IPS DF 4.7 (cell line): ENCODE data around the gene ARHGEF7.

Experiments used
- DNase-seq: peaks from one replicate; pipeline ENCODE4 v3.0.0-alpha.2; 2013; ENCODE audit warnings: low spot score; ENCODE audit errors: extremely low read depth

The ARHGEF7 gene

GRCh38 chr13:111292710-111293485 lies 177.8 kb downstream of the ARHGEF7 start:
- no peak for DNase-seq

DNA sequence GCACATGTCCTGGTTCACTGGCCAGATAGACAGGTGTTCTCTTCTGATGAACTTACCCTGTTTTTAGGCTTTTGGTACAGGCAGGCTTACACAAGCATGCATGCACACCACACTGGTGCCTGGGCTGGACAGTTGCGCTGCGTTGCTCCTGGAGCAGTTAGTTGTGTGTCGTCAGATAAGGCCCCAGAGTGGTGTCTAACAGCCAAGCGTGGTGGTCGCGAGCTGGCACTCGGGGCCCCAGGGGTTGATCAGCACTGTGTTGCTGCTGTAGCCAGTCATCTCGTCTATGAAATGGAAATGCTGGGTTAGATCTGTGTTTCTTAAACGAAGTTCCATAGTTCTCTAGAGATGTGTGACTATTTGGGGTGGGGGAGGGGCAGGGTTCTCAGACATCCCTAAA lies 180.8 kb downstream of the ARHGEF7 start:
- no peak for DNase-seq

- no peak for DNase-seq
Observed at GRCh38 chr13:111296417-111296816, 181.3 kb downstream of the ARHGEF7 start.

GRCh38 chr13:111298214-111298975 lies 183.3 kb downstream of the ARHGEF7 start:
- DNase-seq: no peak

- no peak for DNase-seq
Observed at GRCh38 chr13:111302045-111302726, 187.1 kb downstream of the ARHGEF7 start.

DNA sequence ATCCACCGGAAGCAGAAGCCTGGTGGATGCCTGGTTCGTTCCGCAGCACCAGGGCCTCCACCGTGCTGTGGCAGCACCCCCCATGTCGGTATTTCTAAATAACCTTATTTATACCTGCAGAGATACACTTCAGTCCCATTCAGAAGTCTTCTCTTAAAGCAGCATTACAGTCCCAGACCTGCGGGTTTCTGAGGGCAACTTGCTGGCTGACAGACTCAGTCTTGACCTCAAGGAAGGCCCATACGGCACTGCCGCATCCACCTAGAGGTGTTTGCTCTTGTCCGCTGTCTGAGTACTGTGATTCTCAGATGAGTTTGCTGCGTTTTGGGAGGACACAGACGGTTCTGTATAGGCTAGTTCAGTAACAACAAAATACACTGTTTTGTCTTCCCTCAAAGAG lies 188.4 kb downstream of the ARHGEF7 start:
- no peak for DNase-seq

DNA sequence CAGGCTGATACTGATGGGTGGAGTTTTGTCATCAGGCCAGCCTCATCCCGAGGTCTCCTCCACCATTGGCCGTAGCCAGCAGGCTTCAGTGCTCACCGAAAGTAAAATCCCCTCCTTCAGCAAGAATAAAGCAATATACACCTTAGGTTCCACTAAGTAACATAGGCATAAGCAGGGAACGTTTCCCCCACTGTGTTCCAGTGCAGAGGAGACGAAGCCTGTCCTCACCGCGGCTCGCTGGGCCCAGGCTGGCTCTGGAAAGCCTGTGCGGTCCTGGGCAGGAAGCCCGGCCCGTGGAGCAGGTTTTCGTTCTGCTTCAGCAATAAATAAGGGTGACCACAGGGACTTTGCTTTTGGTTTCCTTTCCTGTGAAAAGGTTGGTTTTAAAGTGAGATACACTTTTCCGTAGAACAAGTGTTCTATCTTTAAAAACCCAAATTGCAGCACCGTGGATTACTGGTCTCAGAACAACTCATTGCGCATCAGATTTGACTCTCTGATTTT lies 189.0 kb downstream of the ARHGEF7 start:
- DNase-seq: no peak

DNA sequence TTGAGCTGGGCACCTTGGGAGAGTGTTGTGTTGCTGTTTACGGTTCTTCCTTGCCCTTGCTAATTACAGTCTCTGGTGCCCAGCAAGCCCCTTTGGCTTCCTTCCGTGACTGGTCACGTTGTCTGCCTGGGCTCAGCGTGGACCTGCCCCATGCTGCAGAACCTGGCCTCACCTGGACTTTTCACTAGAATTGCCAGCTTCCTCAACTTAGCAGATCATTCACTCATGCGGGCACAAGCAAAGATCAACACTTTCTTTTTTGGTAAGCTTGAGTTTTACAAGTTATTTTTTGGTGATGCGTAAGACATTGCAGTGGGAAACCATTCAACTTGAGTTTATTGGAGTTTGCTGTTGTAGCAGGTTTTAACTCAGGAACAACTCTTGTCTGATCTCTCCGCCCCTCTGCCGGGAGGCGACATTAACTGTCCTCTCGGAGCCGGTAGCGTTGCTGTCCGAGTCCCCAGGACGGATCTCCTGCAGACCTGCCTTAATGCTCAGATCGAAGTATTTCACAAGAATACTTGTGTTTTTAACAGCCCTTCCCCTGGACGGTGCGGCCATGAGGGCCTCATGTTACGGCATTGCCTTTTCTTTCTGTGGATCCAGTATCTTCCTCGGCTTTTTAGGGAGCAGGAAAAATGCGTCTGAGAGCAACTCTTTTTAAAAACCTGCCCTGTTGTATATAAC lies 189.6 kb downstream of the ARHGEF7 start:
- no peak for DNase-seq

- no peak for DNase-seq
Observed at GRCh38 chr13:111312944-111313590, 198.0 kb downstream of the ARHGEF7 start.

GRCh38 chr13:111313911-111314425 lies 198.9 kb downstream of the ARHGEF7 start:
- no peak for DNase-seq

DNA sequence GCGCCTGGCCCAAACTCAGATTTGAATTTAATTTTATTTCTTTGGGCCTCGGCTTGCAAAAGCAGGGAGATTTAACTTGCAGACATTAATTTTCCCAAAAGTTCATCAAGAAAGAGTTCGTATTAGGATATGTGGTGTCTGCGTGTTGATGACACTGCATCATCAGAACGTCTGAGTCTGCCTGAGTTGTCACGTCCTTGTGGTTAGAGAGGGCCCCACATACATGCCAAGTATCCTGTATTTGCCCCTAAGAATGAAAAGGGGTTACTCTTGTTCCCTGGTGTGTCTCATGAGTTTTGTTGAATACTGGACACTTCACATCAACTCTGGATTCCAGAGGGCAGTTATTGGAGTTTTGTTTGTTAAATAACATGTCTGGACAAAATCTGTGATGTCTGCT lies 199.7 kb downstream of the ARHGEF7 start:
- no peak for DNase-seq

GRCh38 chr13:111315347-111315995 lies 200.4 kb downstream of the ARHGEF7 start:
- no peak for DNase-seq

DNA sequence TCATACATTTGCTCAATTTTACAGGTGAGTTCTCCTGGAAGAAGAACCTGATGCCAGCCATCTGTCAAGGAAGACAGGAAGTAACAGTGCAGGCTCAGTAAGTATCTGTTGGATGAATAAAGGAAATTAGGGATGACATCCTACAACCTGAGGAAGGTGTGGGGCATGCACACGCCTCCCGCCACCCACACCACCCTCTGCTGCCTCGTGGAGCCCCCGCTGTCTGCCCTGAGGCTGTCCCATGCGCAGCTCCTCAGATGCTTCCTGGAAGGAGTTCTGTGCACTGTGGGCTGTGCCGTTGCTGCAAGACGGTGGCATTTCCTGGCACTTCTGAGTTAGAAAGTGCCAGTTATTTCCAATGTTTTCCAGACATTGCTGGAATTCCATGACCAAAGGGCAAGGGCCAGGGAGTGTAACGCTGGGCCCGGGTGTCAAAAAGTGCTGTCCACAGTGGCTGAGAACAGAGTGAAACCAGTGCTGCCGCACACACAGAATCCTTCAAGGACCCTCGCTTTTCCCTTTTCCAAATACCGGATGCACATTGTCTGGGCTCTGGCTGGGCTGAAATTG lies 201.1 kb downstream of the ARHGEF7 start:
- DNase-seq: no peak

GRCh38 chr13:111317042-111317550 lies 202.0 kb downstream of the ARHGEF7 start:
- no peak for DNase-seq

- no peak for DNase-seq
Observed at GRCh38 chr13:111317571-111318345, 202.6 kb downstream of the ARHGEF7 start.

- no peak for DNase-seq
Observed at GRCh38 chr13:111318386-111318785, 203.3 kb downstream of the ARHGEF7 start.

DNA sequence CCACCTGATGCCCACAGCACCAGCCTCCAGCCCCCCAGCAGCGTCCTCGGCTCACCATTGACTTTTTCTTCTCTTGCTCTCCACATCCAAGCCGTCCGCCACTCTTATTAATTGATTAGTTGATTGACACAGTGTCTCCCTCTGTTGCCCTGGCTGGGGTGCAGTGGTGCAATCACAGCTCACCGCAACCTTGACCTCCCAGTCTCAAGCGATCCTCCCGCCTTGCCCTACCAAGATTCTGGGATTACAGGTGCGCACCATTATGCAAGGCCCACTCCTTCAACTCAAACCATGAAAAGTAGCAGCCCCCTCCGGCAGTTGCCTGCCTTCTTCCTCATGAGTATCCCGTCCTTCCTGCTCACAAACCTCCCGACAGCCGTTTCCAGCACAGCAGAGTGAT lies 204.4 kb downstream of the ARHGEF7 start:
- no peak for DNase-seq

GRCh38 chr13:111319998-111320911 lies 205.1 kb downstream of the ARHGEF7 start, which contains the start of gene TEX29:
Gene TEX29, plus strand, starts transcription at chr13:111320642. Its CDS starts 249 bp downstream, at chr13:111320891.
- no peak for DNase-seq
